Nephron progenitor cell (in vitro differentiated cells): ENCODE measurements around the gene ELOB.
A peak's percentile ranks its signal among the peaks of the same experiment; 100 is the strongest.

ENCODE experiments used
- DNase-seq: peaks from one replicate; pipeline ENCODE4 v3.0.0; 2021
- H3K27ac Mint-ChIP-seq: 2 replicates; pipeline ENCODE4 v1.8.0; 2021; ENCODE audit warnings: mild to moderate bottlenecking, moderate library complexity, mixed read lengths
- H3K27me3 Mint-ChIP-seq: 2 replicates; pipeline ENCODE4 v1.8.0; 2021; ENCODE audit warnings: mild to moderate bottlenecking, low read depth, mixed read lengths; ENCODE audit not compliant: poor library complexity
- H3K36me3 Mint-ChIP-seq: 2 replicates; pipeline ENCODE4 v1.8.0; 2021; ENCODE audit warnings: low read depth, mixed read lengths
- H3K4me1 Mint-ChIP-seq: 2 replicates; pipeline ENCODE4 v1.8.0; 2021; ENCODE audit warnings: mixed read lengths
- H3K4me3 Mint-ChIP-seq: 2 replicates; pipeline ENCODE4 v1.8.0; 2021; ENCODE audit warnings: mild to moderate bottlenecking, moderate library complexity, mixed read lengths
- H3K9me3 Mint-ChIP-seq: 2 replicates; pipeline ENCODE4 v1.8.0; 2021; ENCODE audit warnings: mild to moderate bottlenecking, moderate library complexity, mixed read lengths
- CTCF ChIP-seq: fragments of 200-600 bp; sonication (generic); IDR thresholded peaks from 2 replicates; pipeline ENCODE4 v1.5.0; 2021; ENCODE audit warnings: antibody characterized with exemption

Gene ELOB

GRCh38 chr16:2776500-2777139 lies 460 bp downstream of the ELOB start:
- H3K4me3 Mint-ChIP-seq = peak overlapping the region; percentile 95
- no peak for DNase-seq

GRCh38 chr16:2775765-2776499 lies 1.1 kb downstream of the ELOB start:
- Mint-ChIP-seq H3K36me3 (peaks cover 24% of the 10 kb centered on the region), H3K9me3 (no peaks in the 10 kb centered on the region), H3K27me3 (no peaks in the 10 kb centered on the region), H3K4me1 (peaks cover 54% of the 10 kb centered on the region), H3K27ac (peak overlapping the region; percentile 91), H3K4me3 (peak overlapping the region; percentile 95)
- DNase-seq = no peak
- TF ChIP-seq CTCF = no peak

More at GRCh38 chr16:2776500-2777139, 460 bp downstream of the ELOB start:
- TF ChIP-seq CTCF = no peak
- peak overlapping the region; percentile 91 for H3K27ac Mint-ChIP-seq
- no peaks in the 10 kb centered on the region for H3K9me3 Mint-ChIP-seq
- H3K27me3 Mint-ChIP-seq = no peaks in the 10 kb centered on the region
- H3K36me3 Mint-ChIP-seq = peaks cover 17% of the 10 kb centered on the region
- H3K4me1 Mint-ChIP-seq = peaks cover 47% of the 10 kb centered on the region

- no peak for DNase-seq
- no peak overlapping the region for H3K27ac Mint-ChIP-seq
- H3K4me1 Mint-ChIP-seq = peaks cover 54% of the 10 kb centered on the region
- peak overlapping the region; percentile 95 for H3K4me3 Mint-ChIP-seq
- peaks cover 26% of the 10 kb centered on the region for H3K36me3 Mint-ChIP-seq
- no peaks in the 10 kb centered on the region for H3K9me3 Mint-ChIP-seq
- TF ChIP-seq CTCF = no peak
- H3K27me3 Mint-ChIP-seq = no peaks in the 10 kb centered on the region
Observed at GRCh38 chr16:2775131-2775716, 1.9 kb downstream of the ELOB start.

GRCh38 chr16:2774161-2774891 lies 2.8 kb downstream of the ELOB start:
- Mint-ChIP-seq H3K4me3 (no peak overlapping the region), H3K36me3 (peaks cover 33% of the 10 kb centered on the region), H3K4me1 (peaks cover 50% of the 10 kb centered on the region), H3K27ac (peak overlapping the region; percentile 25), H3K27me3 (no peaks in the 10 kb centered on the region), H3K9me3 (no peaks in the 10 kb centered on the region)
- TF ChIP-seq CTCF = no peak
- no peak for DNase-seq

GRCh38 chr16:2773188-2773968 lies 3.7 kb downstream of the ELOB start:
- DNase-seq = no peak
- Mint-ChIP-seq H3K9me3 (no peaks in the 10 kb centered on the region), H3K4me3 (no peak overlapping the region), H3K4me1 (peaks cover 51% of the 10 kb centered on the region), H3K27me3 (no peaks in the 10 kb centered on the region), H3K27ac (peak overlapping the region; percentile 99), H3K36me3 (peaks cover 40% of the 10 kb centered on the region)
- no peak for TF ChIP-seq CTCF
